Adrenal gland (tissue), 12 donors: ENCODE data around the gene CA10. TPM values are rescaled to one million over a fixed set of nuclear protein-coding genes. Genes with fewer than 3 reads are reported as not detected.
A peak's percentile ranks its signal among the peaks of the same experiment; 100 is the strongest.

Source experiments
- DNase-seq, 7 donors: peaks; one replicate each; pipeline ENCODE4 v3.0.0-alpha.2; 2019 to 2020
- H3K27ac ChIP-seq, 5 donors: fragments of 200-600 bp; sonication (generic) in 4 of 5; 1 replicate in 3 of 5; 2 replicates in 2 of 5; pipeline versions ENCODE4 v1.5.1 to v1.8.0; 2016 to 2020; ENCODE audit warnings: mild to moderate bottlenecking in 1 of 5
- H3K27me3 ChIP-seq: fragments of 200-600 bp; 2 replicates; pipeline ENCODE4 v1.8.0; 2021
- H3K36me3 ChIP-seq, 2 donors: fragments of 200-600 bp; replicated peaks in 1 of 2; 1 replicate in 1 of 2; 2 replicates in 1 of 2; pipeline versions ENCODE4 v1.5.1 to v1.8.0; 2018 to 2022
- H3K4me1 ChIP-seq, 2 donors: fragments of 200-600 bp; replicated peaks in 1 of 2; 1 replicate in 1 of 2; 2 replicates in 1 of 2; pipeline versions ENCODE4 v1.5.1 to v1.8.0; 2018 to 2021
- H3K4me3 ChIP-seq, 4 donors: fragments of 200-600 bp; sonication (generic) in 3 of 4; one replicate each; pipeline ENCODE4 v1.5.1; 2016 to 2018
- H3K9me3 ChIP-seq, 3 donors: fragments of 200-600 bp; sonication (generic) in 1 of 3; replicated peaks in 1 of 3; 1 replicate in 2 of 3; 2 replicates in 1 of 3; pipeline versions ENCODE4 v1.5.1 to v1.8.0; 2016 to 2021
- POLR2A ChIP-seq, 2 donors: fragments of 450-650 bp; IDR thresholded peaks; one replicate each; pipeline ENCODE4 v1.6.1; 2017; ENCODE audit warnings: antibody characterized with exemption in 2 of 2, mild to moderate bottlenecking in 2 of 2, moderate library complexity in 1 of 2
- WGBS, 4 donors: extraction: QIAGEN DNeasy Blood & Tissue Kit in 2 of 4; methylation state at CpG; one replicate each; pipeline versions ENCODE4 v1.1.5 to v1.1.7; 2013 to 2017; 5-methylcytosine and 5-hydroxymethylcytosine counted together
- intact Hi-C, 2 donors: fragments of 100-400 bp; cut with DNase I; formaldehyde crosslinking; loops; one replicate each; pipeline versions ENCODE4 v1.14.1 to v1.15.0; 2022 to 2023
- polyA plus RNA-seq, 3 donors: library from polyadenylated mRNA; stranded (reverse); fragments of 200-250 nt in 2 of 3; fragments of 350-450 nt in 1 of 3; fragmentation: Illumina TruSeq in 1 of 3; extraction: RNeasy Lipid Tissue Mini Kit (QIAGEN cat#74804) in 1 of 3; gene quantifications; one replicate each; pipeline ENCODE4 v1.2.3, GENCODE V29; 2013 to 2014
- total RNA-seq, 9 donors: library from RNA; depleted of rRNA in 4 of 9; stranded (reverse); fragments of >200 nt in 4 of 9; fragments of 120-200 nt in 1 of 9; fragmentation: NEBNext Ultra II Directional in 1 of 9; extraction: Animal tissue kit (Norgen Biotek cat#: 25700) in 1 of 9; gene quantifications; one replicate each; pipeline versions ENCODE4 v1.1.0 to v1.2.4, GENCODE V29; 2013 to 2023
- TF ChIP-seq, protein P1 (sequence below), 6 experiments: fragments of 450-650 bp in 4 of 6; fragments of 200-600 bp in 2 of 6; sonication (generic) in 1 of 6; IDR thresholded peaks; 1 replicate in 5 of 6; 2 replicates in 1 of 6; pipeline versions ENCODE4 v1.5.1 to v1.8.0; 2016 to 2021; ENCODE audit warnings: antibody characterized with exemption in 6 of 6, mild to moderate bottlenecking in 2 of 6, moderate library complexity in 1 of 6
- donor health status: healthy with polysubstance abuse.
- donor health status: Bipolar disorder and iron deficiency.
- donor health status: DM: yes; HTN: yes; CAD: no.
- donor health status: DM: no; HTN: no; CAD: no.
- donor health status: DM: no; HTN: no; CAD: no.
- donor health status: DM: yes; HTN: yes; CAD: no.

CA10 gene
- total and polyA plus RNA-seq, 12 donors, result 0.27 to 3.1 (median 2.5) TPM; not detected in 5

DNA sequence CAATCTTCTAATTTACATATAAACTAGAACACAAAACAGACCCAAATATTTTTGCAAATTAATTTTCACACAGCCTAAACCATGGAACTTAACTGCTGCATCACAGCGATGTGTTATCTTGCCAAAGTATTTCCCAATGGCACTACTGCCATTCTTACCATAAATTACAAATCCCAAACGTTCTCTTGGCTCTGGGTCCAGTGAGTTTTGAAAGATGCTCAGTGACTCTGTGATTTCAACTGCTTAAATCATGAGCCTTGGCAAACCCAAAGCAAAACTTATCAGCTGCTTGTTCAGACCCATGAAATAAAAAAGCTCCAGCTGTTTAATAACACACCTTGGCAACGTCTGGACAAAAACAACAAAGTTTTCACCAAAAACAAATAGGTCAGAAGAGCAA is 223.0 kb downstream of the CA10 start:
- TF ChIP-seq POLR2A (IDR thresholded peaks at IDR 0.05), result no peak
- TF ChIP-seq, protein P1, sequence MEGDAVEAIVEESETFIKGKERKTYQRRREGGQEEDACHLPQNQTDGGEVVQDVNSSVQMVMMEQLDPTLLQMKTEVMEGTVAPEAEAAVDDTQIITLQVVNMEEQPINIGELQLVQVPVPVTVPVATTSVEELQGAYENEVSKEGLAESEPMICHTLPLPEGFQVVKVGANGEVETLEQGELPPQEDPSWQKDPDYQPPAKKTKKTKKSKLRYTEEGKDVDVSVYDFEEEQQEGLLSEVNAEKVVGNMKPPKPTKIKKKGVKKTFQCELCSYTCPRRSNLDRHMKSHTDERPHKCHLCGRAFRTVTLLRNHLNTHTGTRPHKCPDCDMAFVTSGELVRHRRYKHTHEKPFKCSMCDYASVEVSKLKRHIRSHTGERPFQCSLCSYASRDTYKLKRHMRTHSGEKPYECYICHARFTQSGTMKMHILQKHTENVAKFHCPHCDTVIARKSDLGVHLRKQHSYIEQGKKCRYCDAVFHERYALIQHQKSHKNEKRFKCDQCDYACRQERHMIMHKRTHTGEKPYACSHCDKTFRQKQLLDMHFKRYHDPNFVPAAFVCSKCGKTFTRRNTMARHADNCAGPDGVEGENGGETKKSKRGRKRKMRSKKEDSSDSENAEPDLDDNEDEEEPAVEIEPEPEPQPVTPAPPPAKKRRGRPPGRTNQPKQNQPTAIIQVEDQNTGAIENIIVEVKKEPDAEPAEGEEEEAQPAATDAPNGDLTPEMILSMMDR (IDR thresholded peaks at IDR 0.05), result no peak
- intact Hi-C loops, result no loop called here

DNA sequence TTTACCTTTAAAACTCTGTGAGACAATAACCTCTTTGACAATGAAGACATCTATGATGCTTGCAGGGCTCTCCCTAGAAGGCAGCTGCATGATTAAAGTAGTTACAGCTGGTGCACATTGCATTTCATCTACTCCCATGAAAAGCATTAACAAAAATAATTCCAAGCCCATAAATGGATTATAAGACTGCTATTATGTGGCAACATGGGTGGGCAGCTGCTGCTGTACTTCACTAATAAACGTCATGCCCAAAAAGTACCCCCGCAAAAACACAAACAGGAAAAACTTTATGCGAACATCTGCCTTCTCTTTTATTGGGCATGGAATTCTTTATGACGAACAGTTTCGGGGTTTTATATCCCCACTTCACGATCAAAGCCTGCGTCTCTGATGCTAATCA is 224.9 kb downstream of the CA10 start:
- intact Hi-C loops, result no loop called here
- Histone ChIP-seq H3K27ac (no peak overlapping the region), H3K9me3 (no peaks in the 10 kb centered on the region), H3K4me1 (no peaks in the 10 kb centered on the region), H3K27me3 (no peaks in the 10 kb centered on the region), H3K36me3 (no peaks in the 10 kb centered on the region), H3K4me3 (no peak overlapping the region)
- no peak for TF ChIP-seq POLR2A (IDR thresholded peaks at IDR 0.05)
- TF ChIP-seq, protein P1 (IDR thresholded peaks at IDR 0.05), result no peak
- WGBS, 4 donors, result 72 to 92% (median 81%) methylated on average over 7 of the region's 7 CpGs
- DNase-seq, result no peak

More for the DNA sequence above, 223.0 kb downstream of the CA10 start:
- Histone ChIP-seq H3K4me3 (no peak overlapping the region), H3K36me3 (no peaks in the 10 kb centered on the region), H3K9me3 (no peaks in the 10 kb centered on the region), H3K27me3 (no peaks in the 10 kb centered on the region), H3K27ac (no peak overlapping the region), H3K4me1 (no peaks in the 10 kb centered on the region)
- WGBS, 4 donors, result 24 to 30% (median 28%) methylated on average over 3 of the region's 3 CpGs
- DNase-seq, result peak in 1 of 7 donors; percentile 18

DNA sequence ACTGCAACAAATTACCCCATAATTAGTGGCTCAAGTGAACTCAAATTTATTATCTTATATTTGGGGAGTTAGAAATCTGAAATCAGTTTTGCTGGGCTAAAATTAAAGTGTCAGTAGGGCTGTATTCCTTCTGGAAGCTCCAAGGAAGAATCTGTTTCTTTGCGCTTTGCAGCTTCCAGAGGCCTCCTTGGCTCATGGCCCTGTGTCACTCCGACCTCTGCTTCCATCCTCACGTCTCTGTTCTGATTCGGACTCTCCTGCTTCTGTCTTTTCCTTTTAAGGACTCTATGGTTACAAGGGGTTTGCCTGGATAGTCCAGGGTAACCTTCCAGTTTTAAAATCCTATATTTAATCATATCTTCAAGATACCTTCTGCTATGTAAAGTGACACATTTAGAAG is 232.1 kb downstream of the CA10 start:
- H3K4me3 ChIP-seq, result no peak overlapping the region
- 61 to 66% (median 65%) methylated on average over 4 of the region's 4 CpGs for WGBS, 4 donors
- no peaks in the 10 kb centered on the region for H3K9me3 ChIP-seq
- DNase-seq, result no peak
- no peaks in the 10 kb centered on the region for H3K27me3 ChIP-seq
- no peak for TF ChIP-seq POLR2A (IDR thresholded peaks at IDR 0.05)
- TF ChIP-seq, protein P1 (IDR thresholded peaks at IDR 0.05), result no peak
- no peaks in the 10 kb centered on the region for H3K4me1 ChIP-seq
- no peak overlapping the region for H3K27ac ChIP-seq
- no peaks in the 10 kb centered on the region for H3K36me3 ChIP-seq
- intact Hi-C loops, result no loop called here

DNA sequence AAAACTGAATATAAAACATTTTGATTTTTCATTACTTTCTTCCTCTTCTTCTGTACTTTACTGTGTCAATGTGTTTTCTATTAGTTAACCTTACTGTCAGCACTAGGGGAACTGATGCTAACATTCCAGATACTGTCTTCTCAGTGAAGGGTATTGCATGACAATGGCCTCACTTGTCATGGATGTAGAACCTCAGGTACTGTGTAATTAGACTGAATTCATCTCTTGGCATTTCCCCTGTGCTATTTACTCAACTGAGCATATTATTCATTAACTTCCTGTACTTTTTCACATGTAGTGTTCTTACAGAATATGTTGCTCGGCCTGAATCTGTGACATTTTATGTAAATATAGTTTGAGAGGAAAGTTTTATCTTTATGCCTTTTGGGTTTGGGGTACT is 237.0 kb downstream of the CA10 start:
- no peak overlapping the region for H3K4me3 ChIP-seq
- intact Hi-C loops, result no loop called here
- TF ChIP-seq POLR2A (IDR thresholded peaks at IDR 0.05), result no peak
- TF ChIP-seq, protein P1 (IDR thresholded peaks at IDR 0.05), result no peak
- H3K27me3 ChIP-seq, result no peaks in the 10 kb centered on the region
- H3K9me3 ChIP-seq, result no peaks in the 10 kb centered on the region
- WGBS, 4 donors, result 50 to 67% (median 58%) methylated on average over 1 of the region's 1 CpG
- no peaks in the 10 kb centered on the region for H3K36me3 ChIP-seq
- DNase-seq, result no peak
- H3K4me1 ChIP-seq, result no peaks in the 10 kb centered on the region
- H3K27ac ChIP-seq, result no peak overlapping the region
